Left forelimb (tissue), 1 donor: ENCODE results near the gene RAB36.
"Not testable (repeated sequence)": the region's sequence is repeated elsewhere in the genome, so short reads cannot be mapped to it uniquely, and the experiment has no call there.

Source experiments
- DNase-seq: peaks from one replicate; pipeline ENCODE4 v3.0.0-alpha.2; 2018; ENCODE audit warnings: low spot score

Gene RAB36

GRCh38 chr22:23121000-23121421, 24.3 kb upstream of the RAB36 start:
- no peak for DNase-seq

DNA sequence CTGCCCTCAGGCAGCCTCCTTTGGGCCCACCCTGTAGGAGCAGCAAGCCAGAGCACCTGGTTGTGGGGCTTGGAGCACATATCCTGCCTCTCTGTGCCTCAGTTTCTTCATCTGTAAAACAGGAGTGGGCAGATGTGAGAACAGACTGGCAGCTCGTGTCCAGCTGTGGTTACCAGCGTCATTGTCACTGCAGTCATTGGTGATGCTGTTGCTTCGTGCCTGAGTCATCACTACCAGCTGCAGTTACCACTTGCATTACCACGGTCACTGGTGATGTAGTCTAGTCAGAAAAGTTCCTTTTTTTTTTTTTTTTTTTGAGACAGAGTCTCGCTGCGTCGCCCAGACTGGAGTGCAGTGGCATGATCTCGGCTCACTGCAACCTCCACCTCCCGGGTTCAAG, 23.9 kb upstream of the RAB36 start:
- no peak for DNase-seq

GRCh38 chr22:23122216-23122957, 22.9 kb upstream of the RAB36 start:
- no peak for DNase-seq

GRCh38 chr22:23122992-23123803, 22.1 kb upstream of the RAB36 start:
- no peak for DNase-seq

DNA sequence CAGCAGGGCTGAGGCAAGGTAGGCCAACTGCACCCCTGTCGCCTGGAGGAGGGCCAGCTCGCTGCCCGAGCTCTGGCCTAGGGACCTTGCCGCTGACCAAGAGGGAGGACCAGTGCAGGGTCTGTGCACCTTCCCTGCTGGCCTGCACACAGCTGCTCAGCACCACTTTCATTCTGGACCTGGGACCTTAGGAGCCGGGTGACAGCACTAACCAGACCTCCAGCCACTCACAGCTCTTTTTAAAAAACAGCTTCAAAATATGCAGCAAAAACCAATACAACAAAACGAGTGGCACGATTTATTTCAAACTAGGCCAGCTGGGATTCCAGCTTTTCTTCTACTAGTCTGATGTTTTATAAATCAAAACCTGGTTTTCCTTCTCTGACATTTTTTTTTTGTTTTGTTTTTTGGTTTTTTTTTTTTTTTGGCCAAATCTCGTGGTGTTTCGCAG, 21.4 kb upstream of the RAB36 start:
- no peak for DNase-seq

GRCh38 chr22:23124611-23125511, 20.4 kb upstream of the RAB36 start:
- DNase-seq, result no peak

- no peak for DNase-seq
These were observed 19.7 kb upstream of the RAB36 start for GRCh38 chr22:23125512-23126103.

- no peak for DNase-seq
These were observed 18.9 kb upstream of the RAB36 start for GRCh38 chr22:23126165-23127054.

DNA sequence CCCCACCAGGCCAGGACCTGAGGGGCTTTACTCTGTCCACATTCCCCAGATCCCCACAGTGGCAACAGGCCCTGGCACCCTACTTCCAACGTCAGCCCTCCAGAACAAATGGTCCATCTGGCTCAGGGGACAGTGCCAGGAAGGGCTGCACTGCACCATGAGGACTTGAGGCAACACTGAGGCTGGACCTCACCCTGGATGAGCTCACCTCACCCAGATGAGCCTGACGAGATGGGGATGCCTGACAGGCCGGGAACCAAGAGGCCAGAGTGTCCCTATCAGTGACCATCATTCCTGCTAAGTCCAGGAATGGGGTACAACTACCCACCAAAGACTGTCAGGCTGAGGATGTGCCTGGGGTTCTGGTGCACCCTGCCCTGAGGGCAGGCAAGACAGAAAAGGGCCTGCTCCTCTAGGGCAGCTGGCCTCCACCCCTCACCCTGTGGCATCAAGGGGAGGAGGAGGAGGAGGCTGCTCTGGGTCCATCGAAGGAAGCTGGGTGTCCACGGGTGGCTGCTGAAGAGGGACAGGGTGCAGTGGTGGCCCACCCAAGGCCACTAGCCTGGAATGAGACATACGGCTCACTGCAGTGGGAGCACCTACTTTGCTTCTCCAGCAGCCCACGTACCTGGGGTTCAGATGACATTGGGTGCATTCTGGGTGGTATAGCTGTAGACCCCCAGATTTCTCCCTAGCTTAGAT, 18.1 kb upstream of the RAB36 start:
- DNase-seq, result no peak

GRCh38 chr22:23127788-23128187, 17.5 kb upstream of the RAB36 start:
- no peak for DNase-seq

DNA sequence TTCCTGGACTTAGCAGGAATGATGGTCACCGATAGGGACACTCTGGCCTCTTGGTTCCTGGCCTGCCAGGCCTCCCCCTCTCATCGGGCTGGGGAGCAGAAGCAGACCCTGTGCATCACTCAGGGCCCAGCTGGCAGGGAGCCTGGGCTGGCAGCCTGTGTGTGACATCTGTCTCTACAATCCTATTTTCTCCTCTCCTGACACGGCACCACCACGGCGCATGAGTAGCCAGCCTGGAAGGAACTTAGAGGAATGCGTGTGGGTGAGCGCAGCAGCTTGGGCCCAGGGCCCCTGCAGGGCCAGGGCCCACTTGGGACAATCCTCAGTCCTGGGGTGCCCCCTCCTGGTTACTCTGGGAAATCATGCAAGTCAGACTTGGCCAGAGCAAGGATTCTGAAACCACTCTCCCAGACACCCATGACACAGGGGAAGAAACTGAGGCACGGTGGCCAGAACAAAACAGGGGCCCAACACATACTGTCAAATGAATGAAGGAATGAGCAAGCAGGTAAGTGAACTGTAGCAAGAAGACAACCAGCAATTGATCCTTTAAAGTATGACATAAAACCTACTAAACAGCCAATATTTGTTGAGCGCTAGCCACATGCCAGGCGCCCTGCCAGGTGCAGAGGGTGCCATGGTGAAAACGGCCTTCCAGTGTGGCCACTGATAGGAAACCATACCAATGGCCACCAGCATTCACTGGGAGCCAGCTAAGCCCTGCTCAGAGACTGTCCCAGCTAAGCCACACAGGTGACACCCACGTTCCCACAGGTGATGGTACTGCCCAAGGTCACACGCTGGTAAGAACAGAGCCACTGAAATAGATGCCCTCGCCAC, 16.8 kb upstream of the RAB36 start:
- peak; percentile 80 for DNase-seq

GRCh38 chr22:23129149-23129548, 16.1 kb upstream of the RAB36 start:
- DNase-seq, result no peak

GRCh38 chr22:23130697-23131096, 14.6 kb upstream of the RAB36 start:
- no peak for DNase-seq

DNA sequence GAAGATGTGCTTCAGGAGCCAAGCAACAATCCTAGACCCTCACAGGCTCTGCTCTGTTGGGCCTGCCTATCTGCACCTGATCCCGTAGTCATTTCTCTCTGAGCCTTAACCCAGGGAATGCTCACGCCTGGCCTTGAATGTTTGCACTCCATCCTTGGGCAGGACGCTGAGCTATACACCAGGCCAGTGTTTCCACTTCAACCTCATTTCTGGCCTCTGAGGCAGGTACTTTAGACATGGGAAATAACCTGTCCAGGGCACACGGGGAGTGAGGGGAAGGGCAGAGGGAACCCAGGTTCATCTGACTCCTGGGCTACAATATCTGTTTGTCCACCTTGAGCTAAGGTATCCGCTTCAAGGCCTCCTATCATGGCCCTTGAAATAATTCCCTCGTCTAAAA, 13.3 kb upstream of the RAB36 start:
- no peak for DNase-seq

- no peak for DNase-seq
These were observed 12.7 kb upstream of the RAB36 start for GRCh38 chr22:23132376-23133091.

GRCh38 chr22:23133922-23134321, 11.4 kb upstream of the RAB36 start:
- no peak for DNase-seq

DNA sequence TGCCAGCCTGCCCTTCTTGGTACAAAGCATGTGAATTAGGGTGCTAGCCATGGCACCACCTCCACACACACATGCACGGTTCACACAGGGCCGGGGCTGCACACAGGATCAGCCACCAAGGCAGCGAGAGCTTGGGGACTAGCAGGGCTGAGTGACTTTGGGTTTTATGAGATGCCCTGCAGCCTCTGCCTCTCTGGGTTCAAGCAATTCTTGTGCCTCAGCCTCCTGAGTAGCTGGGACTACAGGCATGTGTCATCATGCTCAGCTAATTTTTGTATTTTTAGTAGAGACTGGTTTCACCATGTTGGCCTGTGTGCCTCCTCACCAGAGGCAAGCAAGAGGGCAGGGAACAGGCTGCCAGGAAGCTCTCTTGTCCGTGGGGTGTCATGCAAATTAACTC, 8.3 kb upstream of the RAB36 start:
- not testable (repeated sequence) for DNase-seq

- DNase-seq, result no peak
These were observed 7.8 kb upstream of the RAB36 start for GRCh38 chr22:23137468-23137867.
